H9 (cell line): Measurements from ENCODE around the gene MTX1. TPM values are rescaled to one million over a fixed set of nuclear protein-coding genes. Genes with fewer than 3 reads are reported as not detected.

ENCODE experiments used
- DNase-seq: peaks from one replicate; pipeline ENCODE4 v3.0.0-alpha.2; 2017
- H2AFZ ChIP-seq: one replicate; pipeline ENCODE4 v1.6.1; 2013; ENCODE audit warnings: mild to moderate bottlenecking, low read length, control low read depth, moderate library complexity
- H2AK5ac ChIP-seq: 2 replicates; pipeline ENCODE4 v1.6.1; 2013; ENCODE audit warnings: low read length, control low read depth, mixed read lengths; ENCODE audit not compliant: insufficient read length
- H2BK120ac ChIP-seq: one replicate; pipeline ENCODE4 v1.6.1; 2013; ENCODE audit warnings: low read depth, mild to moderate bottlenecking, low read length, control low read depth, inconsistent platforms; ENCODE audit not compliant: poor library complexity, severe bottlenecking
- H2BK12ac ChIP-seq: 2 replicates; pipeline ENCODE4 v1.6.1; 2013; ENCODE audit warnings: low read length, control low read depth, mixed read lengths, low read depth; ENCODE audit not compliant: insufficient read length
- H2BK15ac ChIP-seq: 2 replicates; pipeline ENCODE4 v1.6.1; 2013; ENCODE audit warnings: low read depth, low read length, control low read depth
- H2BK20ac ChIP-seq: one replicate; pipeline ENCODE4 v1.6.1; 2013; ENCODE audit warnings: low read depth, mild to moderate bottlenecking, low read length, control low read depth, inconsistent platforms; ENCODE audit not compliant: poor library complexity, severe bottlenecking
- H2BK5ac ChIP-seq: 2 replicates; pipeline ENCODE4 v1.6.1; 2013; ENCODE audit warnings: low read length, control low read depth, mixed read lengths; ENCODE audit not compliant: insufficient read length
- H3K14ac ChIP-seq: 2 replicates; pipeline ENCODE4 v1.6.1; 2013; ENCODE audit warnings: low read length, control low read depth; ENCODE audit not compliant: insufficient read depth
- H3K18ac ChIP-seq: 2 replicates; pipeline ENCODE4 v1.6.1; 2013; ENCODE audit warnings: low read depth, mild to moderate bottlenecking, mixed read lengths, low read length, control low read depth; ENCODE audit not compliant: insufficient read length
- H3K23ac ChIP-seq: 2 replicates; pipeline ENCODE4 v1.6.1; 2013; ENCODE audit warnings: low read length, control low read depth, mixed read lengths, low read depth; ENCODE audit not compliant: insufficient read length
- H3K23me2 ChIP-seq: 2 replicates; pipeline ENCODE4 v1.6.1; 2013; ENCODE audit warnings: low read depth, mild to moderate bottlenecking, mixed read lengths, low read length, control low read depth; ENCODE audit not compliant: insufficient read length, poor library complexity, severe bottlenecking
- H3K27ac ChIP-seq: 2 replicates; pipeline ENCODE4 v1.5.1; 2013; ENCODE audit warnings: low read length, control low read depth, mixed read lengths, low read depth; ENCODE audit not compliant: insufficient read length
- H3K27me3 ChIP-seq: 2 replicates; pipeline ENCODE4 v1.6.1; 2013; ENCODE audit warnings: low read length, control low read depth, inconsistent platforms; ENCODE audit not compliant: insufficient read depth
- H3K4ac ChIP-seq: 2 replicates; pipeline ENCODE4 v1.6.1; 2013; ENCODE audit warnings: low read depth, mild to moderate bottlenecking, control low read depth, inconsistent platforms, low read length, moderate library complexity
- H3K4me1 ChIP-seq: 2 replicates; pipeline ENCODE4 v1.6.1; 2013; ENCODE audit warnings: low read length, control low read depth, inconsistent platforms; ENCODE audit not compliant: insufficient read depth
- H3K4me2 ChIP-seq: 2 replicates; pipeline ENCODE4 v1.6.1; 2013; ENCODE audit warnings: low read length, control low read depth, mixed read lengths; ENCODE audit not compliant: insufficient read length, insufficient read depth
- H3K56ac ChIP-seq: 2 replicates; pipeline ENCODE4 v1.6.1; 2013; ENCODE audit warnings: low read depth, mild to moderate bottlenecking, mixed read lengths, low read length, control low read depth; ENCODE audit not compliant: insufficient read length
- H3K79me1 ChIP-seq: 2 replicates; pipeline ENCODE4 v1.6.1; 2013; ENCODE audit warnings: low read depth, mild to moderate bottlenecking, moderate library complexity, low read length, control low read depth, inconsistent platforms; ENCODE audit not compliant: insufficient read depth, poor library complexity, severe bottlenecking
- H3K79me2 ChIP-seq: 2 replicates; pipeline ENCODE4 v1.6.1; 2013; ENCODE audit warnings: low read length, control low read depth, inconsistent platforms; ENCODE audit not compliant: insufficient read depth
- H3K9ac ChIP-seq: 2 replicates; pipeline ENCODE4 v1.6.1; 2013; ENCODE audit warnings: low read length, control low read depth, mixed read lengths; ENCODE audit not compliant: insufficient read length; ENCODE audit errors: extremely low read depth
- H3K9me3 ChIP-seq: one replicate; pipeline ENCODE4 v1.6.1; 2013; ENCODE audit warnings: low read depth, low read length, inconsistent platforms; ENCODE audit not compliant: control insufficient read depth
- H3T11ph ChIP-seq: one replicate; pipeline ENCODE4 v1.6.1; 2013; ENCODE audit warnings: mild to moderate bottlenecking, low read length, control low read depth, inconsistent platforms
- H4K20me1 ChIP-seq: one replicate; pipeline ENCODE4 v1.6.1; 2013; ENCODE audit not compliant: control insufficient read depth, insufficient read length, insufficient read depth
- H4K5ac ChIP-seq: 2 replicates; pipeline ENCODE4 v1.6.1; 2013; ENCODE audit warnings: low read depth, mild to moderate bottlenecking, mixed read lengths, low read length, control low read depth; ENCODE audit not compliant: insufficient read length
- H4K8ac ChIP-seq: replicated peaks from 2 replicates; pipeline ENCODE4 v1.6.1; 2013; ENCODE audit warnings: low read length, control low read depth, mixed read lengths, low read depth; ENCODE audit not compliant: insufficient read length
- H4K91ac ChIP-seq: 2 replicates; pipeline ENCODE4 v1.6.1; 2013; ENCODE audit warnings: low read depth, mild to moderate bottlenecking, moderate library complexity, mixed read lengths, low read length, control low read depth; ENCODE audit not compliant: insufficient read length
- H3K27ac Mint-ChIP-seq, 3 experiments: 2 replicates in 2 of 3; 3 replicates in 1 of 3; pipeline ENCODE4 v1.8.0; 2020 to 2021; ENCODE audit warnings: mixed read lengths in 3 of 3, mild to moderate bottlenecking in 1 of 3, moderate library complexity in 1 of 3
- H3K27me3 Mint-ChIP-seq: 2 replicates; pipeline ENCODE4 v1.8.0; 2021; ENCODE audit warnings: low read depth, mild to moderate bottlenecking, moderate library complexity, mixed read lengths
- H3K36me3 Mint-ChIP-seq, 3 experiments: 2 replicates in 2 of 3; 3 replicates in 1 of 3; pipeline ENCODE4 v1.8.0; 2020 to 2021; ENCODE audit warnings: low read depth in 3 of 3, mixed read lengths in 3 of 3; ENCODE audit not compliant: insufficient read depth in 1 of 3
- H3K4me1 Mint-ChIP-seq, 2 experiments: 2 replicates each; pipeline ENCODE4 v1.8.0; 2020; ENCODE audit warnings: mixed read lengths in 2 of 2
- H3K4me3 Mint-ChIP-seq, 2 experiments: 2 replicates in 1 of 2; 3 replicates in 1 of 2; pipeline ENCODE4 v1.8.0; 2020 to 2021; ENCODE audit warnings: mild to moderate bottlenecking in 2 of 2, mixed read lengths in 2 of 2, moderate library complexity in 1 of 2
- H3K9me3 Mint-ChIP-seq, 2 experiments: 2 replicates in 1 of 2; 3 replicates in 1 of 2; pipeline ENCODE4 v1.8.0; 2020; ENCODE audit warnings: mild to moderate bottlenecking in 2 of 2, mixed read lengths in 2 of 2, moderate library complexity in 1 of 2
- CTCF ChIP-seq: fragments of 200-600 bp; sonication (generic); conservative IDR thresholded peaks from 3 replicates; pipeline ENCODE4 v1.8.0; 2021; ENCODE audit warnings: antibody characterized with exemption, mild to moderate bottlenecking
- WGBS: extraction: QIAGEN DNeasy Blood & Tissue Kit; methylation state at CpG from one replicate; pipeline ENCODE4 v1.1.7; 2013; ENCODE audit warnings: missing lambda C conversion rate, low lambda C conversion rate, mixed read lengths; ENCODE audit not compliant: insufficient read length; ENCODE audit errors: extremely low coverage; 5-methylcytosine and 5-hydroxymethylcytosine counted together
- total RNA-seq: library from RNA; stranded (reverse); gene quantifications from 2 replicates; pipeline ENCODE4 v1.2.1, GENCODE V29; 2021

MTX1 gene
- total RNA-seq, 1 experiment from 2014 or later: 45.0 TPM

GRCh38 chr1:155202198-155202597, 6.3 kb upstream of the MTX1 start:
- H3K56ac ChIP-seq: no peak overlapping the region
- Mint-ChIP-seq H3K36me3 (peaks cover 50 to 79% (median 71%) of the 10 kb centered on the region in 3 experiments), H3K27ac (peak overlapping the region in 1 of 3 experiments; percentile 61; a peak in 1 of 7 replicates), H3K4me1 (peaks cover 20 to 33% of the 10 kb centered on the region in 2 experiments), H3K27me3 (peaks cover 8% of the 10 kb centered on the region), H3K9me3 (no peaks in the 10 kb centered on the region), H3K4me3 (no peak overlapping the region)
- no peaks in the 10 kb centered on the region for H3K23me2 ChIP-seq
- no peak overlapping the region for H4K8ac ChIP-seq
- no peak overlapping the region for H3K9ac ChIP-seq
- no peaks in the 10 kb centered on the region; the same call in 1 of the 2 replicates for H3K4me1 ChIP-seq
- DNase-seq: no peak
- WGBS: no CpG with 5 or more reads among the region's 7 CpGs
- no peak overlapping the region for H2BK5ac ChIP-seq
- no peaks in the 10 kb centered on the region for H3K79me1 ChIP-seq
- no peak overlapping the region for H3K4me2 ChIP-seq
- H2BK120ac ChIP-seq: no peak overlapping the region
- H3K79me2 ChIP-seq: no peaks in the 10 kb centered on the region
- H2AFZ ChIP-seq: no peak overlapping the region
- H3K27me3 ChIP-seq: no peaks in the 10 kb centered on the region
- H3K18ac ChIP-seq: no peak overlapping the region
- H2BK12ac ChIP-seq: no peak overlapping the region
- H3K14ac ChIP-seq: no peak overlapping the region
- H2BK20ac ChIP-seq: no peak overlapping the region
- H3K23ac ChIP-seq: no peak overlapping the region
- H3K9me3 ChIP-seq: no peaks in the 10 kb centered on the region
- no peak overlapping the region for H4K91ac ChIP-seq
- H4K20me1 ChIP-seq: peaks cover 5% of the 10 kb centered on the region
- H4K5ac ChIP-seq: no peak overlapping the region
- H2BK15ac ChIP-seq: no peak overlapping the region
- TF ChIP-seq CTCF: no peak
- no peak overlapping the region for H2AK5ac ChIP-seq
- no peak overlapping the region for H3K27ac ChIP-seq
- H3K4ac ChIP-seq: no peak overlapping the region
- H3T11ph ChIP-seq: no peak overlapping the region
